Superior temporal gyrus (tissue), 1 donor: ENCODE results near the gene SMIM20.

ENCODE experiments used
- DNase-seq: peaks from one replicate; pipeline ENCODE4 v3.0.0-alpha.2; 2016; ENCODE audit errors: extremely low spot score

Gene SMIM20

GRCh38 chr4:25926462-25926861, 12.4 kb downstream of the SMIM20 start:
- DNase-seq = peak; percentile 38

GRCh38 chr4:25927361-25928195, 13.6 kb downstream of the SMIM20 start:
- peak; percentile 53 for DNase-seq

GRCh38 chr4:25928379-25929297, 14.6 kb downstream of the SMIM20 start:
- DNase-seq = peak; percentile 46

DNA sequence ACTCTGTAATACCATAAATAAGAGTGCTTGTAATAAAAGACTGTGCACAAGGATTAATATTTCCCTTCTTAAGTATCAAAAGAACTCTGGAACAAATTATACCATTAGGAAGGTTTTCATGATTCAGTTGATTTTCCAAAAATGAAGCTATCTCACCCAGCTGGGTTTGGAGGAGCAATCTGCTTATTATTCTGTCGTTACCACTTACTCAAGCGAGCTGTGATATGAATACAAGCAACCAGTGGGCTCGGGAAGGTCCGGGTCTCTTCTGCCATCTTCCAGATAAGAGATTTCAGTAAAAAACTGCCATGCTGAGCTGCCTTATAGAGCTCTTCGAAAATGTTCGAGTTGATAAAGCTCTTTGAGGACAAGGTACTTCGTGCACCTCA, 15.3 kb downstream of the SMIM20 start:
- DNase-seq = peak; percentile 43

- no peak for DNase-seq
These were observed 16.8 kb downstream of the SMIM20 start for GRCh38 chr4:25930731-25931354.

DNA sequence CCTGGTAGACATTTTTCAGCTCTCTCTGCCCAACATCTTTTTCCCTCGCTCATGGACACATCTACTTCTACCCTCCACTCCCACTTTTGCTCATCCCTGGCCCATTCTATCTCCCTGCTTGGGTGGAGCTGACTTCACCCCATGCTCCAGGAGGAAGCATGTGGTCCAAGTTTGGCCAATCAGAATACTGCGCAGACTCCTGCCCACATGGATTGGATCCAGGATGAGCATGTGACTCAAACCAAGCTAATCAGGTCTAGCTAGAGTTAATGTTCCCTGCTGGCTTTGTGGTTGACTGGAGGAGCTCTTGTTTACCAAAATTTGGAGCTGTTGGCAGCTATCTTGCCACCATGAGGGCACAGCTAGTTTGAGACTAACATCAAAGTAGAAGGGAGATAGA, 22.7 kb downstream of the SMIM20 start:
- no peak for DNase-seq

- DNase-seq = no peak
These were observed 23.8 kb downstream of the SMIM20 start for GRCh38 chr4:25937801-25938200.

DNA sequence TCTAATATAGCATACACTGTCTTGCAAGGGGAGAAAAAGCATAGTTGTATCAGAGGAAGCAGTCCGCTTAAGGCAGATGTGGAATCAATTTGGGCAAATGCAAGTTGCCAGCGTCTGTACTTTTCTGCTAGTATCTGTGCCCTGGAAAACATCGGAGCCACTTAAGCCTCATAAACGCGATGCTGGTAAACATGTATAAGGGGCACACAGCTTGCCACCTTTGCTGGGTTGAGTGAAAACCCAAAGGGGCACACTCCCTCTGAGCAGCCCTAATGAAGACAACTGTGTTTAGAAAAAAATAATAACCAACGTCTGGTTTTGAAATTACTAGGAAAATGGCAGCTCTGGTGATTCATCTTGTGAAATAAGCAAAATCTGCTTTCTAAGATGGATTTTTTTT, 24.3 kb downstream of the SMIM20 start:
- DNase-seq = no peak

DNA sequence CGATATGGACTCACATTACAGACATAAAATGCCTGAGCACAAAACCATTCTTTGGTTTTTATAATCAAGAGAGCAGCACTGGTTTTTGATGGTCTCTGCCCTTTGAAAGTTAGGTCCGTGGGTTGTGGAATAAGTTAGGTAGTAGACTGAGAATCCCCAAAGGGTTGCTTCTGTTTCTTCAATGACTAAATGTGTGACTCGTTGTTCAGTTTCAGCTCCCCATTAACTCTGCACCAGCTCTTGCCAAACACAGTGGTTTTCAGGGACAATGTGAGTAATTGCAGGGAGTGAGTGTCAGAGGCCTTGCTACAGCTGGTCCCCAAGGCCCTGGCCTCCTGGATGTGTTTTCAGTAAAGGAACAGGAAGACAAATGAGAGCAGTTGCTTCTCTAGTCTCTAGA, 24.8 kb downstream of the SMIM20 start:
- no peak for DNase-seq

- DNase-seq = no peak
These were observed 25.3 kb downstream of the SMIM20 start for GRCh38 chr4:25939330-25939729.

GRCh38 chr4:25941457-25942221, 27.6 kb downstream of the SMIM20 start:
- no peak for DNase-seq

DNA sequence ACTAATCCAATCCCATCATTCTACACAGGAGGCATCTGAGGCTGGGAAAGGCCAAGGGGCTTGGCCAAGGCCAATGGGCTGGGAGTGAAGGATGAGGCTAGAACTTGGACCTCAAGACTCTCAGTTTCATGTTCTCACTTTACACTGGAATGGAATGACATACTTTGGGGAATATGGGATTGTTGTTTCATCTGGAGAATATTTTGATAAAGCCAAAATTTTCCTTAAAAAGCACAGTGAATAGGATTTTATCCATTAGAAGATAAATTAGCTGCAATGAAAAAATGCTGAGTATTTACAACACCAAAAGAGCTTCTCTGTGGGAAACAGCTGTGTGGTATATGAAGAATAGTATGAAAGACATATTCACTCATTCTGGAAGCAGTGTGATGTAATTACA, 29.3 kb downstream of the SMIM20 start:
- DNase-seq = no peak

DNA sequence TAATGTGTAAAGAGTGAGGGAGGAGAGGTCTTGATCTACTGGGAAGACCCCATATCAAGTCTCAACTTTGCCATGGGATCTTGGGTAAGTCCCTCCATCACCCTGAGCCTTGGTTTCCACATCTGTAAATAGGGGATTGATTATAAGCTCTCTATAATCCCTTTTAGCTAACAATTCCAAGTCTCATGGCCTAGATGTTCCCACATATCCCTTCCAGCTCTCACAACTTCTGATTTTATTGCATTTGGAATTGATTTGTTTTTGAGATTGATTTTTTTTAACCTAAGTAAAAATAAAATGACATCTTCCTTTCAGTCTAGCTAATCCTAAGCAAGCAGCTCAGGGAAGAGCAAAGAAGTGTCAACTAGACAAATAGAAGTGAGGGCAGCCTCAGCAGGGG, 29.8 kb downstream of the SMIM20 start:
- no peak for DNase-seq

- DNase-seq = no peak
These were observed 34.0 kb downstream of the SMIM20 start for GRCh38 chr4:25948051-25948450.

- no peak for DNase-seq
These were observed 35.2 kb downstream of the SMIM20 start for GRCh38 chr4:25949173-25949748.

- DNase-seq = no peak
These were observed 36.0 kb downstream of the SMIM20 start for GRCh38 chr4:25949994-25950393.

DNA sequence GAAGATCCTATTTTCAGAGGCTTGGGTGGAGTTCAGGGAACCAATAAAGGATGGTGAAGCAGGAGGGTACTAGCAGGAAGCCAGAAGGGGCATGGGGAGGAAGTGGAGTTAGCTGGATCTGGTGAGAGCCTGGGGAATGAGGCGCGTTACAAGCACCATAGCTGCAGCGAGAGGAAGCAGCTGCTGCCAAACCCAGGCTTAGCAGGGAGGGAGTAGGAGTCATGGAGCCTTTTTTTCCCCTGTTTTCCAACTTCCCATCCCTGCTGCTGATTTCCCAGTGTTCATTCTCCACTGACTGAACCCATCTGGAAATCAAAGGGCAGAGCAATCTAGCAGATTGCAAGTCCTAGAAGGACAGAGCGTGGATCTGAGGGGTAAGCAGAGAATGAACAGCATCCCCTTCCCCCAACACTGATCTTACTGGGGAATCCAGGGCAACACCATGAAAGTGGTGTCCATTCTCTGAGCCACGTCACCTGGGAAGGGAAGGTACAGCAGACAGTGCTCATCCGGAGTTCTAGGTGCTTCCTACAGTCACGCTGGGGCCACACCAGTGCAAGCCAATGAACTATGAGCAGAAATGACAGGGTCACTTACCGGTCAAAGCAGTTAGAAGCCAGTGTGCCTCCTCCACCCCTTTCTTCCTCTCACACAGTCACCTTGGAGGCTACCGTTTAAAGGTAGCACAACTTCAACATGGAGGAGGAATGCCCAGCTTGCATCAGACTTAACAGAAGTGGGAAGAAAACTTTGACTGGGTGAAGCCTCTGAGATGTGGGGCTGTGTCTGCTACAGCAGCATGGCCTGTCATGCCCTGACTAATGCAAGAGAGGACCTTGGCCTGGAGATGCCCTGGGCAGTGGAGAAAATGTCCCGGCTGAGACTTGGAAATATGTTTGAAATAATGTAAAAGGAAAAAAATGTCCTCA, 36.7 kb downstream of the SMIM20 start:
- DNase-seq = no peak

DNA sequence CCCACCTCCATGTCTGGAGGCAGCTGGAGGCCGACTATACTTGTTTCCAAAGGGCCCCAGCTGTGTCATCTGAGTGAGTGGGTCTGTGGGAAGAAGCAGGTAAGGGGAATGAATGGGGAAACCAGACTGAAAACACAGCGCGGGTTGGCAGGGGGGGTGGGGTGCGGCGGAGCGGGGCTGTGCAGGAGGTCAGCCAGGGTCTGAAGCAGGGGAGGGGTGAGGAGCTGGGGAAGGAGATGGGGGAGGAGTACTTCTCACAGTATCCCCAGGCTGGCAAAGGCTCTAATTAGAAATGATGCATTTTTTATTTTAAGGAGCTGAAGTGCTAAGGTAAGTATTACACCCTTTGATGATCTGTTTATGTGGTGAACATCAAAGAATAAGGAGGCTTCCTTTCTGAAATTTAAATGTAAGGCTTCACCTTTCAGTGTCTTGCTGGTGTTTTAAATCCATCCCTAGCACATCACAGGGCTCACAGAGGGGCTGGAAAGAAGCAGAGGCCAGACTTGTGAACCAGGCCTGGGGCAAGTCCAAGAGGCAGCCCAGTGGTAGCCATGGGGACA, 37.5 kb downstream of the SMIM20 start:
- DNase-seq = no peak

- peak; percentile 50 for DNase-seq
These were observed 39.7 kb downstream of the SMIM20 start for GRCh38 chr4:25953740-25954139.
